Liver (tissue), 9 donors: ENCODE results near the gene XRCC5. TPM values are rescaled to one million over a fixed set of nuclear protein-coding genes. Genes with fewer than 3 reads are reported as not detected.
A peak's percentile ranks its signal among the peaks of the same experiment; 100 is the strongest.

Experiments
- DNase-seq: peaks from one replicate; pipeline ENCODE4 v3.0.0-alpha.2; 2017; ENCODE audit warnings: low spot score
- H3K27ac ChIP-seq, 2 donors: one replicate each; pipeline ENCODE4 v1.7.0; 2013; ENCODE audit warnings: inconsistent platforms in 2 of 2, low read length in 2 of 2, control low read depth in 1 of 2, low read depth in 1 of 2, mild to moderate bottlenecking in 1 of 2
- H3K27me3 ChIP-seq, 4 donors: one replicate each; pipeline versions ENCODE4 v1.6.1 to v1.7.0; 2013; ENCODE audit warnings: low read length in 3 of 4, inconsistent platforms in 1 of 4, mild to moderate bottlenecking in 1 of 4, moderate library complexity in 1 of 4; ENCODE audit not compliant: control insufficient read depth in 4 of 4, insufficient read depth in 4 of 4
- H3K36me3 ChIP-seq, 4 donors: one replicate each; pipeline versions ENCODE4 v1.6.1 to v1.7.0; 2013; ENCODE audit warnings: low read length in 3 of 4, mild to moderate bottlenecking in 3 of 4, low read depth in 1 of 4, moderate library complexity in 1 of 4; ENCODE audit not compliant: control insufficient read depth in 4 of 4, insufficient read depth in 3 of 4
- H3K4me1 ChIP-seq, 4 donors: one replicate each; pipeline versions ENCODE4 v1.6.1 to v1.7.0; 2013; ENCODE audit warnings: low read length in 3 of 4, mild to moderate bottlenecking in 3 of 4, moderate library complexity in 1 of 4; ENCODE audit not compliant: control insufficient read depth in 4 of 4, insufficient read depth in 4 of 4
- H3K4me3 ChIP-seq, 3 donors: one replicate each; pipeline versions ENCODE4 v1.6.1 to v1.7.0; 2013; ENCODE audit warnings: low read length in 3 of 3, control low read depth in 1 of 3, low read depth in 1 of 3, mild to moderate bottlenecking in 1 of 3
- H3K9ac ChIP-seq, 2 donors: one replicate each; pipeline ENCODE4 v1.7.0; 2013; ENCODE audit warnings: low read length in 2 of 2, mild to moderate bottlenecking in 2 of 2, moderate library complexity in 2 of 2, control low read depth in 1 of 2, low read depth in 1 of 2
- H3K9me3 ChIP-seq, 4 donors: one replicate each; pipeline versions ENCODE4 v1.6.1 to v1.7.0; 2013; ENCODE audit warnings: low read length in 3 of 4; ENCODE audit not compliant: control insufficient read depth in 4 of 4
- EGR1 ChIP-seq, 2 donors: IDR thresholded peaks; 2 replicates each; pipeline ENCODE4 v1.6.1; 2016 to 2018; ENCODE audit warnings: antibody characterized with exemption in 2 of 2, low read depth in 2 of 2
- FOXA1 ChIP-seq: IDR thresholded peaks from 2 replicates; pipeline ENCODE4 v1.6.1; 2016; ENCODE audit warnings: antibody characterized with exemption
- FOXA2 ChIP-seq: IDR thresholded peaks from 2 replicates; pipeline ENCODE4 v1.6.1; 2016; ENCODE audit warnings: antibody characterized with exemption
- GABPA ChIP-seq, 2 donors: IDR thresholded peaks in 1 of 2; conservative IDR thresholded peaks in 1 of 2; 2 replicates each; pipeline ENCODE4 v1.6.1; 2016; ENCODE audit warnings: antibody characterized with exemption in 2 of 2, mild to moderate bottlenecking in 1 of 2, moderate library complexity in 1 of 2
- HNF4A ChIP-seq, 2 donors: conservative IDR thresholded peaks; 2 replicates each; pipeline ENCODE4 v1.6.1; 2016; ENCODE audit warnings: antibody characterized with exemption in 2 of 2, mild to moderate bottlenecking in 2 of 2
- HNF4G ChIP-seq: IDR thresholded peaks from 2 replicates; pipeline ENCODE4 v1.6.1; 2016; ENCODE audit warnings: antibody characterized with exemption
- JUND ChIP-seq, 2 donors: IDR thresholded peaks; 2 replicates each; pipeline ENCODE4 v1.6.1; 2016; ENCODE audit warnings: antibody characterized with exemption in 2 of 2
- NR2F2 ChIP-seq: IDR thresholded peaks from 2 replicates; pipeline ENCODE4 v1.6.1; 2016; ENCODE audit warnings: antibody characterized with exemption
- RAD21 ChIP-seq, 2 donors: IDR thresholded peaks; 2 replicates each; pipeline ENCODE4 v1.6.1; 2016; ENCODE audit warnings: antibody characterized with exemption in 2 of 2, mild to moderate bottlenecking in 2 of 2
- RXRA ChIP-seq, 2 donors: IDR thresholded peaks; 2 replicates each; pipeline ENCODE4 v1.6.1; 2017 to 2018; ENCODE audit warnings: antibody characterized with exemption in 2 of 2, mild to moderate bottlenecking in 1 of 2
- SP1 ChIP-seq: IDR thresholded peaks from 2 replicates; pipeline ENCODE4 v1.6.1; 2018; ENCODE audit warnings: antibody characterized with exemption, mild to moderate bottlenecking
- TAF1 ChIP-seq: conservative IDR thresholded peaks from 2 replicates; pipeline ENCODE4 v1.6.1; 2016; ENCODE audit warnings: antibody characterized with exemption, mild to moderate bottlenecking
- YY1 ChIP-seq: IDR thresholded peaks from 2 replicates; pipeline ENCODE4 v1.6.1; 2016; ENCODE audit warnings: antibody characterized with exemption, mild to moderate bottlenecking
- WGBS: extraction: QIAGEN DNeasy Blood & Tissue Kit; methylation state at CpG from one replicate; pipeline ENCODE4 v1.1.7; 2013; 5-methylcytosine and 5-hydroxymethylcytosine counted together
- polyA plus RNA-seq, 2 donors: library from polyadenylated mRNA; stranded (reverse) in 1 of 2; unstranded in 1 of 2; fragments of 200-250 nt in 1 of 2; fragments of >200 nt in 1 of 2; fragmentation: Nextera tagmentation in 1 of 2; extraction: Ambion mirVana in 1 of 2; gene quantifications; one replicate each; pipeline versions ENCODE4 v1.2.1 to v1.2.3, GENCODE V29; 2013 to 2015
- total RNA-seq, 2 donors: library from RNA; depleted of rRNA; stranded (reverse); fragments of >200 nt; gene quantifications; one replicate each; pipeline ENCODE4 v1.2.3, GENCODE V29; 2014
- TF ChIP-seq, protein P1 (sequence below): IDR thresholded peaks from 2 replicates; pipeline ENCODE4 v1.6.1; 2016; ENCODE audit warnings: antibody characterized with exemption, mild to moderate bottlenecking
- TF ChIP-seq, protein P2 (sequence below): IDR thresholded peaks from 2 replicates; pipeline ENCODE4 v1.6.1; 2016; ENCODE audit warnings: antibody characterized with exemption
- TF ChIP-seq, protein P3 (sequence below): IDR thresholded peaks from 2 replicates; pipeline ENCODE4 v1.6.1; 2016; ENCODE audit warnings: antibody characterized with exemption
- donor health status: healthy.
- donor health status: healthy.
- donor health status: healthy.
- donor health status: healthy.
- donor health status: healthy.

Gene XRCC5
- total and polyA plus RNA-seq, 4 donors = 63.7 to 140 (median 84.5) TPM

DNA sequence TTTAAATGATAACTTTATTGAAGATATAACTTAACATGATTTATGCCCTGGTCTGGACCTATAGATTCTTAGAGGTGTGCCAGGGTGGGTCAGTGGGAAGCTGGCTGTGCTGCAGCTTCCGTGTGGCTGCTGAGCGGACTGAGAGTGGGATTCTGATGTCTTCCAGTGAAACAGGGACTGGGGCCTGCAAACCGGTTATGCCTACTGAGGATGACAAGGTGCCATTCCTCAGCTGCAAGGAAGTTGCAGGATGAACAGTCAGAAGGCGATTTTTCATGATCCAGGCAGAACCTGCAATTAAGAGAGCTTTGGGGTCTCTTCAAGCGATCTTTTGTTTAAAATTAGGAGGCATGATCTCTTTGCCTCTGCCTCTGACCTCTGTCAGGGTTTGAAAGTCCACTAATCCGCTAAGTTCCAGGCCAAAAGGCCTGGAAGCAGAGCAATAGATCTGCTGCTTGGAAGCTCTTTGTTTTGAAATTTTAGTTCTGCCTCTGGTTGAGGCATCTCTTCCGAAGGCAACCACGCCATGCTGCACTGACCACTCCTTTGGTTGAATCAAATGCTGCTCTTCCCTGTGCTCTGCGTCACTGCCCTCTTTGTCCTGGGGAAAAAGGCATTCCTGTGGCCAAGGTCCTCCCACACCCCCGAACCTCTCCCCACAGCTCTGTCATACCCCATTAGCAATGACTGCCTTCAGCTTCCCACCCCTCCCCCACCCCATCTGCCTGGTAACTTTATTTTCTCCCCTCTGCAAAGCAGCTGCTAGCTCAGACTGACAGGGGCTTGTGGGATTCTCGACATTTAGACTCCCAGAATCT is 25.5 kb upstream of the XRCC5 start:
- no peak overlapping the region for H3K27ac ChIP-seq
- H3K4me1 ChIP-seq = peaks cover 10 to 45% (median 37%) of the 10 kb centered on the region in 4 donors
- DNase-seq = no peak
- 67% methylated on average over 11 of the region's 11 CpGs for WGBS
- TF ChIP-seq, protein P1, sequence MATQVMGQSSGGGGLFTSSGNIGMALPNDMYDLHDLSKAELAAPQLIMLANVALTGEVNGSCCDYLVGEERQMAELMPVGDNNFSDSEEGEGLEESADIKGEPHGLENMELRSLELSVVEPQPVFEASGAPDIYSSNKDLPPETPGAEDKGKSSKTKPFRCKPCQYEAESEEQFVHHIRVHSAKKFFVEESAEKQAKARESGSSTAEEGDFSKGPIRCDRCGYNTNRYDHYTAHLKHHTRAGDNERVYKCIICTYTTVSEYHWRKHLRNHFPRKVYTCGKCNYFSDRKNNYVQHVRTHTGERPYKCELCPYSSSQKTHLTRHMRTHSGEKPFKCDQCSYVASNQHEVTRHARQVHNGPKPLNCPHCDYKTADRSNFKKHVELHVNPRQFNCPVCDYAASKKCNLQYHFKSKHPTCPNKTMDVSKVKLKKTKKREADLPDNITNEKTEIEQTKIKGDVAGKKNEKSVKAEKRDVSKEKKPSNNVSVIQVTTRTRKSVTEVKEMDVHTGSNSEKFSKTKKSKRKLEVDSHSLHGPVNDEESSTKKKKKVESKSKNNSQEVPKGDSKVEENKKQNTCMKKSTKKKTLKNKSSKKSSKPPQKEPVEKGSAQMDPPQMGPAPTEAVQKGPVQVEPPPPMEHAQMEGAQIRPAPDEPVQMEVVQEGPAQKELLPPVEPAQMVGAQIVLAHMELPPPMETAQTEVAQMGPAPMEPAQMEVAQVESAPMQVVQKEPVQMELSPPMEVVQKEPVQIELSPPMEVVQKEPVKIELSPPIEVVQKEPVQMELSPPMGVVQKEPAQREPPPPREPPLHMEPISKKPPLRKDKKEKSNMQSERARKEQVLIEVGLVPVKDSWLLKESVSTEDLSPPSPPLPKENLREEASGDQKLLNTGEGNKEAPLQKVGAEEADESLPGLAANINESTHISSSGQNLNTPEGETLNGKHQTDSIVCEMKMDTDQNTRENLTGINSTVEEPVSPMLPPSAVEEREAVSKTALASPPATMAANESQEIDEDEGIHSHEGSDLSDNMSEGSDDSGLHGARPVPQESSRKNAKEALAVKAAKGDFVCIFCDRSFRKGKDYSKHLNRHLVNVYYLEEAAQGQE = no peak
- TF ChIP-seq RXRA (IDR thresholded peaks at IDR 0.05) = peak; percentile 43 to 52
- peak; percentile 38 for TF ChIP-seq HNF4G
- no peak for TF ChIP-seq RAD21 (IDR thresholded peaks at IDR 0.05)
- peak; percentile 79 to 83 for TF ChIP-seq HNF4A (conservative IDR thresholded peaks at IDR 0.05)
- TF ChIP-seq NR2F2 = no peak
- peak; percentile 30 for TF ChIP-seq SP1
- peak in 1 of 2 donors; percentile 11 for TF ChIP-seq JUND (IDR thresholded peaks at IDR 0.05)
- H3K4me3 ChIP-seq = no peak overlapping the region
- no peak overlapping the region for H3K9ac ChIP-seq
- no peaks in the 10 kb centered on the region for H3K27me3 ChIP-seq
- H3K36me3 ChIP-seq = no peaks in the 10 kb centered on the region
- H3K9me3 ChIP-seq = no peaks in the 10 kb centered on the region

DNA sequence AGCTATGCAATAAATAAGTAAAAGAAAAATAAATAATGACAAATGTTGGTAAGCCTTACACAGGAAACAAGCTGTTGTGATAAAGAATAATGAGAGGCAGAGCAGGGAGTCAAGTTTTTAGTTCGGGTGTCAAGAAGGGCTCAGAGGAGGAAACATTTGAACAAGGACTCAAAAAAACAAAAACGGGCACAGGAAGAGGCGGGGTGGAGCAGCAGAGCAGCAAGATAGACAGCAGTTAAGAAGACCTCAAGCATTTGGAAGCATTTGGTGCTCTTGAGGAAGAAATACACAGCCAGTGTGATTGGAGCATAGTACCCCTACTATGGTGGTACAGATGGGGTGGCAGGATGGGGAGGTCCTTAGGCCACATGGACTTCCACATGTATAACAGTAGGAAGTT is 24.6 kb upstream of the XRCC5 start:
- H3K36me3 ChIP-seq = no peaks in the 10 kb centered on the region
- H3K27me3 ChIP-seq = no peaks in the 10 kb centered on the region
- no peak overlapping the region for H3K9ac ChIP-seq
- no peak overlapping the region for H3K27ac ChIP-seq
- no peak for DNase-seq
- TF ChIP-seq, protein P2, sequence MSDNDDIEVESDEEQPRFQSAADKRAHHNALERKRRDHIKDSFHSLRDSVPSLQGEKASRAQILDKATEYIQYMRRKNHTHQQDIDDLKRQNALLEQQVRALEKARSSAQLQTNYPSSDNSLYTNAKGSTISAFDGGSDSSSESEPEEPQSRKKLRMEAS = no peak
- TF ChIP-seq TAF1 (no peak), RXRA (IDR thresholded peaks at IDR 0.05) (no peak), GABPA (IDR thresholded peaks at IDR 0.05 in 1 of 2, conservative IDR thresholded peaks at IDR 0.05 in 1 of 2) (no peak), HNF4G (no peak), FOXA2 (no peak), FOXA1 (no peak), NR2F2 (no peak)
- H3K4me3 ChIP-seq = no peak overlapping the region
- H3K4me1 ChIP-seq = peaks cover 10 to 42% (median 36%) of the 10 kb centered on the region in 4 donors
- 77% methylated on average over 3 of the region's 3 CpGs for WGBS
- H3K9me3 ChIP-seq = no peaks in the 10 kb centered on the region

DNA sequence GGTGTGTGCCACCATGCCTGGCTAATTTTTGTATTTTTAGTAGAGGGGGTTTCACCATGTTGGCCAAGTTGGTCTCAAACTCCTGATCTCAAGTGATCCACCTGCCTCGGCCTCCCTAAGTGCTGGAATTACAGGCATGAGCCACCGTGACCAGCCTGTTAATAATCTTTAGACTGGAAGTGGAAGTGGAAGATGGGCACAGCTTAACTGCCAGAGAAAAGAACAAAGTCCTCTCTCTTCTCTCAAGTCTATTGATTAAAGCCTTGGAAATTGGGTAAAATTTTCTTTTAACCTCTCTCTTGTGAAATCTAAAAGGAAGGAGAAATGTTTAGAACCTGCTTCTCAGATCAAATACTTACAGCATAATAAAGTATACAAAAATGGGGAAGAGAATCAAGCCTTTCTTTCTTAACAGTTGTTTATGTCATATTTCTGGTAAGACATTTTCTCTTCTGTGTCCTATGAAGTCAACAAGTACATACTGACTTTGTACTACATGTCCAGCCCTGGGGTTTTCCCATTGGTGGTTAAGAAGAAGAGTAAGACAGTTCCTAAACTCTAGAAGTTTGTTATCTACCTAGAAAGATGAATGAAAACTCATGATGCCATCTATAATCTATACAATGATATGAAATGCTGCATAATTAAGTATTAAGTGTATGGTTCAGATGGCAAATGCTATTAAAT is 22.8 kb upstream of the XRCC5 start:
- Histone ChIP-seq H3K27ac (no peak overlapping the region), H3K9me3 (no peaks in the 10 kb centered on the region), H3K4me1 (peaks cover 10 to 42% (median 36%) of the 10 kb centered on the region in 4 donors), H3K9ac (no peak overlapping the region), H3K27me3 (no peaks in the 10 kb centered on the region), H3K36me3 (no peaks in the 10 kb centered on the region), H3K4me3 (no peak overlapping the region)
- no peak for DNase-seq
- WGBS = 33% methylated on average over 2 of the region's 2 CpGs
- TF ChIP-seq FOXA2 = no peak
- TF ChIP-seq NR2F2 = no peak
- TF ChIP-seq TAF1 = no peak
- TF ChIP-seq, protein P3, sequence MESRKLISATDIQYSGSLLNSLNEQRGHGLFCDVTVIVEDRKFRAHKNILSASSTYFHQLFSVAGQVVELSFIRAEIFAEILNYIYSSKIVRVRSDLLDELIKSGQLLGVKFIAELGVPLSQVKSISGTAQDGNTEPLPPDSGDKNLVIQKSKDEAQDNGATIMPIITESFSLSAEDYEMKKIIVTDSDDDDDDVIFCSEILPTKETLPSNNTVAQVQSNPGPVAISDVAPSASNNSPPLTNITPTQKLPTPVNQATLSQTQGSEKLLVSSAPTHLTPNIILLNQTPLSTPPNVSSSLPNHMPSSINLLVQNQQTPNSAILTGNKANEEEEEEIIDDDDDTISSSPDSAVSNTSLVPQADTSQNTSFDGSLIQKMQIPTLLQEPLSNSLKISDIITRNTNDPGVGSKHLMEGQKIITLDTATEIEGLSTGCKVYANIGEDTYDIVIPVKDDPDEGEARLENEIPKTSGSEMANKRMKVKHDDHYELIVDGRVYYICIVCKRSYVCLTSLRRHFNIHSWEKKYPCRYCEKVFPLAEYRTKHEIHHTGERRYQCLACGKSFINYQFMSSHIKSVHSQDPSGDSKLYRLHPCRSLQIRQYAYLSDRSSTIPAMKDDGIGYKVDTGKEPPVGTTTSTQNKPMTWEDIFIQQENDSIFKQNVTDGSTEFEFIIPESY = no peak
- TF ChIP-seq HNF4G = peak; percentile 36
- peak in 1 of 2 donors; percentile 5 for TF ChIP-seq RAD21 (IDR thresholded peaks at IDR 0.05)
- TF ChIP-seq JUND (IDR thresholded peaks at IDR 0.05) = no peak
- TF ChIP-seq SP1 = no peak
- TF ChIP-seq HNF4A (conservative IDR thresholded peaks at IDR 0.05) = peak; percentile 46 to 74
- TF ChIP-seq RXRA (IDR thresholded peaks at IDR 0.05) = peak in 1 of 2 donors; percentile 9
- TF ChIP-seq EGR1 (IDR thresholded peaks at IDR 0.05; ENCODE audit: low read depth in 2 of 2) = peak in 1 of 2 donors; percentile 23
- no peak for TF ChIP-seq GABPA (IDR thresholded peaks at IDR 0.05 in 1 of 2, conservative IDR thresholded peaks at IDR 0.05 in 1 of 2)
- TF ChIP-seq, protein P2 = peak; percentile 31
- TF ChIP-seq YY1 = no peak
